ENCODE results near the gene GOLT1A. TPM values are rescaled to one million over a fixed set of nuclear protein-coding genes. Genes with fewer than 3 reads are reported as not detected.

Gene GOLT1A
- total RNA-seq, 1 donor from 2014 or later, result 1.8 TPM

DNA sequence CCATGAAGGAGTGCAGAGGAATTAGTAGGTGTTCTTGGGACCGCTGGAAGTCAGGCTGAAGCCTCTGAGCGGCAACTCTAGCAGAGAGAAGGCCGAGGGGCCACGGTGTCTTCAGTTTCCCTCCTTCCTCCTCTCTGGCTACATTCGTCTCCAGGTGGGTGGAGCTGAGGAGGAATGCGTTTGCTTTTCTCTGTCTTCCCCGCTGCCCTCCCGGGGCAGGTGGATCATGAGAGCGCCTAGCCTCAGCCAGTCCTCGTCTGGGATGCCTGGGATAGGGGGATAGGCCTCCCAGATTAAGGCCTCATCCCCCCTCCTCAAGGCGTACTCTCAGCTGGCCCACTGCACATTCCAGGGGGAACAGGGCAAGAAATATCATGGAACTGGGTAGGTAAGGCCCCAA lies 7.5 kb upstream of the GOLT1A start:
- FAIRE-seq, result peak; percentile 32
- Histone ChIP-seq H3K27me3 (ENCODE audit: control insufficient read depth, insufficient read depth, low read length) (no peaks in the 10 kb centered on the region), H3K36me3 (ENCODE audit: control insufficient read depth, insufficient read depth, low read length) (no peaks in the 10 kb centered on the region), H3K4me3 (ENCODE audit: low read depth, low read length) (no peak overlapping the region)
- TF ChIP-seq, protein P1, sequence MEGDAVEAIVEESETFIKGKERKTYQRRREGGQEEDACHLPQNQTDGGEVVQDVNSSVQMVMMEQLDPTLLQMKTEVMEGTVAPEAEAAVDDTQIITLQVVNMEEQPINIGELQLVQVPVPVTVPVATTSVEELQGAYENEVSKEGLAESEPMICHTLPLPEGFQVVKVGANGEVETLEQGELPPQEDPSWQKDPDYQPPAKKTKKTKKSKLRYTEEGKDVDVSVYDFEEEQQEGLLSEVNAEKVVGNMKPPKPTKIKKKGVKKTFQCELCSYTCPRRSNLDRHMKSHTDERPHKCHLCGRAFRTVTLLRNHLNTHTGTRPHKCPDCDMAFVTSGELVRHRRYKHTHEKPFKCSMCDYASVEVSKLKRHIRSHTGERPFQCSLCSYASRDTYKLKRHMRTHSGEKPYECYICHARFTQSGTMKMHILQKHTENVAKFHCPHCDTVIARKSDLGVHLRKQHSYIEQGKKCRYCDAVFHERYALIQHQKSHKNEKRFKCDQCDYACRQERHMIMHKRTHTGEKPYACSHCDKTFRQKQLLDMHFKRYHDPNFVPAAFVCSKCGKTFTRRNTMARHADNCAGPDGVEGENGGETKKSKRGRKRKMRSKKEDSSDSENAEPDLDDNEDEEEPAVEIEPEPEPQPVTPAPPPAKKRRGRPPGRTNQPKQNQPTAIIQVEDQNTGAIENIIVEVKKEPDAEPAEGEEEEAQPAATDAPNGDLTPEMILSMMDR (IDR thresholded peaks at IDR 0.05; ENCODE audit: insufficient read depth, low read length, severe bottlenecking), result no peak
- DNase-seq (ENCODE audit: low read depth), result no peak

GRCh38 chr1:204219971-204220616 lies 6.3 kb upstream of the GOLT1A start:
- FAIRE-seq, result no peak
- DNase-seq (ENCODE audit: low read depth), result no peak
- no peaks in the 10 kb centered on the region for H3K36me3 ChIP-seq (ENCODE audit: control insufficient read depth, insufficient read depth, low read length)

DNA sequence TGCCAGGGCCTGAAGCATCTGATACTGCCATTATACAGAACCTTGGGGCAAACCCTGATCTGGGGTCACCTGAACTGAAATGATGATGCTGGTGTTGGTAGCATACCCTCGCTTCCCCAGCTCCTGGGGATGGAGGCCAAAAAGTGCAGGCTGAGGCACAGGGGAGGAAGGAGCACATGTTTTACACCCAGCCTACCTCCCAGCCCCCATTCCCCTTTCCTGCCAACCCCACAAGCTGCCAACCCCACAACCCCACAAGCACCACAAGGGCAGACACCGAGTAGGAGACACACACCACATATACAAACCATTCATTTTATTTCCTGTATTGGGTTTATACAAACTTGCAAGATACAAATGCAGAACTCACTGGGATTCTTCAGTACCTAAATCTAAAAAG lies 4.8 kb upstream of the GOLT1A start:
- FAIRE-seq, result no peak
- Histone ChIP-seq H3K36me3 (ENCODE audit: control insufficient read depth, insufficient read depth, low read length) (no peaks in the 10 kb centered on the region), H3K4me3 (ENCODE audit: low read depth, low read length) (no peak overlapping the region), H3K27me3 (ENCODE audit: control insufficient read depth, insufficient read depth, low read length) (no peaks in the 10 kb centered on the region)
- TF ChIP-seq, protein P1 (IDR thresholded peaks at IDR 0.05; ENCODE audit: insufficient read depth, low read length, severe bottlenecking), result no peak
- DNase-seq (ENCODE audit: low read depth), result no peak

More at GRCh38 chr1:204219971-204220616, 6.3 kb upstream of the GOLT1A start:
- no peak overlapping the region for H3K4me3 ChIP-seq (ENCODE audit: low read depth, low read length)
- H3K27me3 ChIP-seq (ENCODE audit: control insufficient read depth, insufficient read depth, low read length), result no peaks in the 10 kb centered on the region
- TF ChIP-seq, protein P1 (IDR thresholded peaks at IDR 0.05; ENCODE audit: insufficient read depth, low read length, severe bottlenecking), result no peak

GRCh38 chr1:204217648-204218000 lies 3.8 kb upstream of the GOLT1A start:
- H3K36me3 ChIP-seq (ENCODE audit: control insufficient read depth, insufficient read depth, low read length), result no peaks in the 10 kb centered on the region
- TF ChIP-seq, protein P1 (IDR thresholded peaks at IDR 0.05; ENCODE audit: insufficient read depth, low read length, severe bottlenecking), result no peak
- no peak overlapping the region for H3K4me3 ChIP-seq (ENCODE audit: low read depth, low read length)
- DNase-seq (ENCODE audit: low read depth), result no peak
- no peaks in the 10 kb centered on the region for H3K27me3 ChIP-seq (ENCODE audit: control insufficient read depth, insufficient read depth, low read length)
- FAIRE-seq, result no peak

DNA sequence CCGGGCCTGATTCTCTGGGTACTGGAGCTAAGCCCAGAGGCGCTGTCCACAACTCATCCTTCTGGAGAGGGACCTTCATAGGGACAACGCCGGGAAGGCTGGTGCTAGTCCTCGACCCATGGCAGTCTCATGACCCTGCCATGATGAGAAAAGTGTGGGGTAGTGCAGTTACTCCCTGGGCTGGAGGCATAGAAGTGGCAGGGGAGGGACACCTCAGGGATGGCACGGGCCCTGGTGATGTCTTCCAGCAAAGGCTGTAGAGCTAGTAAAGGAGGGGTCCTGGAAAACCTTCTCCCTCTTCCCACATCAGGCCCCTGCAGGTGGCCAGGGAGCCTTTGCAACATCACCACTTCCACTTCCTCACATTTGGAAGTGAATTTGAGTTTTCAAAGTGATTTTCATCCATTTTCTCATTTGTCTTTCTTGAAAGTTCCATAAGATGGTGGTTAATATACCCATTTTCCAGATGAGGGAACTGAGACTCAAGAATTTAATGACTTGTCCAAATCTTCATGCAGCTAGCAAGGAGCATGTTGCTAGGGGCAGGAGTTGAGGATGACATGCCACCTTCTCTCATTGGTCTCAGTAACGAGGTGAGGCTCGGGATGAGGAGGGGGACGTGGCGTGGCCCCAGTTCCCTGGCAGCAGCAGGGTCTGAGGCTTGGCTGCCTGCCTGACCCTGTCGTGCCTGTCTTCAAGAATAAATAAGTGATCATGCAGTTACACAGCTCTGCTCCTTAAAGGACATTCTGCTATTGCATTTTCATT lies 3.3 kb upstream of the GOLT1A start:
- Histone ChIP-seq H3K27me3 (ENCODE audit: control insufficient read depth, insufficient read depth, low read length) (no peaks in the 10 kb centered on the region), H3K36me3 (ENCODE audit: control insufficient read depth, insufficient read depth, low read length) (no peaks in the 10 kb centered on the region), H3K4me3 (ENCODE audit: low read depth, low read length) (no peak overlapping the region)
- FAIRE-seq, result no peak
- TF ChIP-seq, protein P1 (IDR thresholded peaks at IDR 0.05; ENCODE audit: insufficient read depth, low read length, severe bottlenecking), result no peak
- DNase-seq (ENCODE audit: low read depth), result no peak
